IPS DF 19.7 (cell line): ENCODE results near the gene TAOK3.
"Not testable (repeated sequence)": the region's sequence is repeated elsewhere in the genome, so short reads cannot be mapped to it uniquely, and the experiment has no call there.

Experiments
- DNase-seq: peaks from one replicate; pipeline ENCODE4 v3.0.0-alpha.2; 2013; ENCODE audit warnings: low read depth, low spot score

Gene TAOK3

GRCh38 chr12:118372541-118373495 lies at the start of gene TAOK3:
TSS of gene TAOK3 (minus strand) at chr12:118372907. CDS start at chr12:118255567, 117,340 bp downstream.
- DNase-seq: peak; percentile 91

GRCh38 chr12:118420673-118421072 lies 48.0 kb upstream of the TAOK3 start:
- DNase-seq: no peak

- no peak for DNase-seq
Measured at GRCh38 chr12:118418385-118419057, 45.8 kb upstream of the TAOK3 start.

- no peak for DNase-seq
Measured at GRCh38 chr12:118417942-118418341, 45.2 kb upstream of the TAOK3 start.

- no peak for DNase-seq
Measured at GRCh38 chr12:118409834-118410233, 37.1 kb upstream of the TAOK3 start.

- DNase-seq: not testable (repeated sequence)
Measured at GRCh38 chr12:118408241-118408640, 35.5 kb upstream of the TAOK3 start.

- DNase-seq: peak; percentile 23
Measured at GRCh38 chr12:118404876-118405521, 32.3 kb upstream of the TAOK3 start.

GRCh38 chr12:118402251-118402650 lies 29.5 kb upstream of the TAOK3 start:
- no peak for DNase-seq

- no peak for DNase-seq
Measured at GRCh38 chr12:118398940-118399339, 26.2 kb upstream of the TAOK3 start.

- DNase-seq: no peak
Measured at GRCh38 chr12:118398524-118398923, 25.8 kb upstream of the TAOK3 start.

- no peak for DNase-seq
Measured at GRCh38 chr12:118397708-118398440, 25.2 kb upstream of the TAOK3 start.

GRCh38 chr12:118391836-118392235 lies 19.1 kb upstream of the TAOK3 start:
- no peak for DNase-seq

- DNase-seq: no peak
Measured at GRCh38 chr12:118391424-118391823, 18.7 kb upstream of the TAOK3 start.

GRCh38 chr12:118377884-118378470 lies 5.3 kb upstream of the TAOK3 start:
- DNase-seq: no peak

GRCh38 chr12:118377021-118377883 lies 4.5 kb upstream of the TAOK3 start:
- no peak for DNase-seq

- DNase-seq: peak; percentile 42
Measured at GRCh38 chr12:118376089-118377020, 3.6 kb upstream of the TAOK3 start, which contains the start of gene SUDS3. TSS of gene SUDS3 (plus strand) at chr12:118376555. CDS start at chr12:118376692, 137 bp downstream.

- DNase-seq: no peak
Measured at GRCh38 chr12:118375348-118375747, 2.6 kb upstream of the TAOK3 start.

GRCh38 chr12:118374909-118375308 lies 2.2 kb upstream of the TAOK3 start:
- no peak for DNase-seq
